ENCODE results near the gene LMO7. TPM values are rescaled to one million over a fixed set of nuclear protein-coding genes. Genes with fewer than 3 reads are reported as not detected.

LMO7 gene
- total and polyA plus RNA-seq, 2 of the 8 experiments (the other 6 are each of a cell fraction or from before 2014, with no cell fraction given): 8.1 to 28.3 TPM

DNA sequence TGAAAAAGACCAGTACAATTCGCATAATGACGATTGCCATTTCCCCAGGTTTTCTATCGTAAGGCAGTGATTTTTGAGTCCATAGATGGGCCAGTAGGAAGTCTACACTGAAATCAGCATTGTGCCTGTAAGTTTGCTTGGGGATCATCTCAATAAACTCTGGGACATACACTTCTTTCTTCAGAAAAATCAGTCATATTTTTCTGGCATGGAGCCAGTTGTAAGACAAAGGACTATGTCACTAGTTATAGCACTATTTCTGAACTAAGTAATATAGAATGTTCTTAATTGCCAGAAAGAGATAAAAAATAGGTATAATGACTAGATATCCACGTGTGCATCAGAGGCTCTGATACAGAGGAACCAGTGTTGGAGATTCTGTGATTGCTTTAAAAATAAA, 243.5 kb downstream of the LMO7 start (continued):
- no peak for TF ChIP-seq NANOG (IDR thresholded peaks at IDR 0.05; ENCODE audit: insufficient read depth, low read depth, low read length, poor library complexity, severe bottlenecking)
- TF ChIP-seq POLR2A (IDR thresholded peaks at IDR 0.05; ENCODE audit: control extremely low read depth in 1 of 2, low read depth in 2 of 2, low read length in 2 of 2): no peak
- TF ChIP-seq CHD2 (IDR thresholded peaks at IDR 0.05; ENCODE audit: low read length): no peak
- TF ChIP-seq EZH2 (IDR thresholded peaks at IDR 0.05; ENCODE audit: low read depth, low read length, severe bottlenecking): no peak
- TF ChIP-seq BCL11A (IDR thresholded peaks at IDR 0.05; ENCODE audit: low read depth in 2 of 2, low read length in 2 of 2): no peak
